ENCODE results near the gene CAPZB. TPM values are rescaled to one million over a fixed set of nuclear protein-coding genes. Genes with fewer than 3 reads are reported as not detected.
A peak's percentile ranks its signal among the peaks of the same experiment; 100 is the strongest.

The CAPZB gene
- total RNA-seq, 1 donor from 2014 or later: 262 TPM

DNA sequence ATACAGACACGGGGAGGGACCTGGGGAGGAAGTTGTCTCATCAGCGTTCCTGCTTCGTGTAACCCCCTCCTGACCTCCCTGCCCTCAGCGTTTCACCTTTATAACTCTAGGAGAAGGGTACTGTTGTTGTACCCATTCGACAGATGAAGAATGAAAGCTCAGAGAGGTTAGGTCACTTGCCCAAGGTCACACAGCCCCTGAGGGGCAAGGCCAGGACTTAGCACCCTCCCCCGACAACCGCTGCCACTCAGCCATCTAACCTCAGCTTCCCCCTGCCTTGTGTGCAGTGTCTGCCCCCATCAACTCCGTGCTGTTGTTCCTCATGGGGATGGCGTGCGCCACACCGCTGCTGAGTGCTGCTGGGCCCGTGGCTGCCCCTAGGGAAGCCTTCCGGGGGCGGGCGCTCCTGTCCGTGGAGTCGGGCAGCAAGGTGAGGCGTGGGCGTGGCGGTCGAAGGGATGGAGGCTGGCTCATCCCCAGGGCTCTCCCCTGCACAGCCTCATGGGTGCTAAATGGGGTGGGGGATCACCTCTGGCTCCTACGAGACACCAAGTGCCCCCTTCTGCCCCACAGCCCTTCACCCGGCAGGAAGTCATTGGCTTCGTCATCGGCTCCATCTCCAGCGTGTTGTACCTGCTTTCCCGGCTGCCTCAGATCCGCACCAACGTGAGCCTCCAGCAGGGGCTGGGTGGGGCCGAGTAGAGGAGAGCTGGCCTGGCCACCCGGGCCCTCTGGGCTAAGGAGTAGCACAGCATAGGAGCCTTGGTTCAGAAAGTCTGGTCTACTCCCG lies 159.2 kb downstream of the CAPZB start:
- ATAC-seq: no peak

DNA sequence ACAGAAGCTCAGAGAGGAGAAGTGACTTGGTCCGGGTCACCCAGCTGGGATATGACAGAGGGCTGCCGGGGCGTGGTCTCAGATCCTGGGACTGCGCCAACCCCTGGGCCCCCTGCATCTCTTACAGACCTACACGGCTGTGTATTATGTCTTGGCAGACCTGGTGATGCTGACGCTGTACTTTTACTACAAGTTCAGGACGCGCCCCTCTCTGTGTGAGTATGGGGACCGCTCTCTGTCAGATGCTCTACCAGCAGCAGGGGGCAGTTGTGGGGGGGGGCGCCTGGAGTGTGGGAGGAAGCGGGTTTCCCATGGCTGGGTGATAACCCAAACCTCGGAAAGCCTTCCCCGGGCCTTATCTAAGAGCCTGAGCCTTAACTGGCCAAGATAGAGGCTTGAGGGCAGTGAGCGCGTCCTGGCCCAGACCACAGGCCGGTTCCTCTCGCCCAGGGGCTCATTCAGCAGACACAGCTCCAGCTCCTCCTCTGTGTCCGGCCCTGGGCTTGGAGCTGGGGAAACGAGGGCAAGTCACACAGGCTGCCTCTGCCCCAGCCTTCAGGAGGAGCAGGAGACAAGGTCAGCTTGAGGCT lies 159.9 kb downstream of the CAPZB start:
- no peak for ATAC-seq

DNA sequence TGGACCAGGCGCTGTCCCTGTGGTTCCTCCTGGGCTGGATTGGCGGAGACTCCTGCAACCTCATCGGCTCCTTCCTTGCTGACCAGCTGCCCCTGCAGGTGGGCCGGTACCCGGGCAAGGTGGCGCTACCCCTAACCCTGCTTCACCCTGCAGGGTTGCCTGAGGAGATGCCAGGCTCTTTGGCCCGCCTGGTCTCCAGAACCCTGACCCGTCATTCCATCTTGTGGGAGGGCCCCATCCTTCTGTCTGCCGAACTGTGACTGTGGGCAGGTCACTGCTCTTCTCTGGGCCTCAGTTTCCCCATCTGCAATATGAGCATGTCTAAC lies 160.7 kb downstream of the CAPZB start:
- no peak for ATAC-seq

DNA sequence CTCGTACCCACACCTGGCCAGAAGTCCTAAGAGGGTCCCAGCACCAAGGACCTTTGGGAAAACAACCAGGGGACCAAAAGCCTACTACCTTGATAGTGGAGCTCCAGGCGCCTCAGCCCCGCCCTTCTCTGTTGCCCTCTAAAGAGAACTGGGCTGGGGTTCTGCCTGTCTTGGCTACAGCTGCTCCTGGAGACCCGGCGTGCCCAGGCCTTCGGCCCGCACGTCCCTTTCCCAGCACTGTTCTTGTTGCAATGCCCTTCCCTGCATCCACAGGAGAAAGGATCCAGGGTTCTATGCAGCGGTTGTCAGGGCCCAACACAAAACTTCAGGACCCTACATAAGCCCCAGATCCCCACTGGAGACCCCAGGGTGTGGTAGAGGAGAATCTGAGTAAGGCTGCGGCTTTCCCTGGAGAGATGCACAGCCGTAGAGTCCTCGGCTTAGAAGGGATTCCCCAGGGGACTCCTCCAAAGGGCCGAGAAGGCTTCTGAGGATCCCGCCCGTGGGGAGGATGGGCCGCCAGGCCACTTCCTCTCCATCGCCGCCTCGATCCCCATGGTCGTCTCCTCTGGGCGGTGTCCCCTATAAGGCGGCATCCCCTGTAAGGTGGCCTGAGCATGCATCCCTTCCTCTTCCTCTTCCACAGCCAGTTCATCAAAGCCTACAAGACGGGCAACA lies 161.2 kb downstream of the CAPZB start:
- ATAC-seq: no peak

DNA sequence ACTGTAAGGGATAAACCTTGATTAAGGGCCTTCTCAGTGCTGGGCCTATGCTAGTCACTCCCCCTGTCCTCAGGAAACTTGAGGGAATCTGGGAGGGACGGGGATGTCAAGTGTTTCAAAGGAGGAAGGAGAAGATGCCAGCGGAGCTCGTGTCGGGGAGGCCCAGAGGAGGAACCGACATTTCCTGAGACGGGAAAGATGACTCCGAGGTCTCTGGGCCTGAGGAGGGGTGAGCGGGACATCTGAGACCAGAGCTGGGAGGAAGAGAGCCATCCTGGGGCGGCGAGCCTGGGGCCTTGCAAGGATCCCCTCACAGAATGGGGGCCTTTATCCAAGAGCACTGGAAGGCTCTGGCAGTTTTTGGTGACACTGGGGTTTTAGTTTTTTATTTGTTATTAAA lies 162.9 kb downstream of the CAPZB start:
- ATAC-seq: no peak

DNA sequence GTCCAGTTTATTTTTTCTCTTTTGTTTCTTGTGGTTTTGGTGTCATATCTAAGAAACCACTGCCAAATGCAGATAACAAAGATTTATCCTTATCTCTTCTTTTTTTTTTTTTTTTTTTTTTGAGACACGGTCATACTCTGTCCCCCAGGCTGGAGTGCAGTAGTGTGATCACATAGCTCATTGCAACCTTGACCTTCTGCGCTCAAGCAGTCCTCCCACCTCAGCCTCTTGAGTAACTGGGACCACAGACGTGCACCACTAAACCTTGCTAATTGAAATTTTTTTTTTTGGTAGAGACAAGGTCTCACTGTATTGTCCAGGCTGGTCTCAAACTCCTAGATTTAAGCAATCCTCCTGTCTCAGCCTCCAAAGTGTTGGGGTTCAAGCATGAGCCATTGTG lies 164.3 kb downstream of the CAPZB start:
- ATAC-seq: no peak

DNA sequence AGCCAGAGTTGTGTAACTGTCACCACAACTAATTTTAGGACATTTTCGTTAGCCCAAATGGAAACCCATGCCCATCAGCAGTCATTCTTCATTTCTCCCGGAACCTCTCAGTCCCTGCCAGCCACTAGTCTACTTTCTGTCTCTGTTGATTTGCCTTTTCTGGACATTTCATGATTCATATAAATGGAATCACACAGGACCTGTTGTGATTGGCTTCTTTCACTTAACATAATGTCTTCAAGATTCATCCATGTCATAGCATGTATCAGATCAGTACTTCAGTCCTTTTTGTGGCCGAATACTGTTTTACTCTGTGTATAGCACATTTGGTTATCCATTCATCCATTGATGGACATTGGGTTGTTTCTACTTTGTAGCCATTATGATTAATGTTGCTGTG lies 166.1 kb downstream of the CAPZB start:
- ATAC-seq: no peak

DNA sequence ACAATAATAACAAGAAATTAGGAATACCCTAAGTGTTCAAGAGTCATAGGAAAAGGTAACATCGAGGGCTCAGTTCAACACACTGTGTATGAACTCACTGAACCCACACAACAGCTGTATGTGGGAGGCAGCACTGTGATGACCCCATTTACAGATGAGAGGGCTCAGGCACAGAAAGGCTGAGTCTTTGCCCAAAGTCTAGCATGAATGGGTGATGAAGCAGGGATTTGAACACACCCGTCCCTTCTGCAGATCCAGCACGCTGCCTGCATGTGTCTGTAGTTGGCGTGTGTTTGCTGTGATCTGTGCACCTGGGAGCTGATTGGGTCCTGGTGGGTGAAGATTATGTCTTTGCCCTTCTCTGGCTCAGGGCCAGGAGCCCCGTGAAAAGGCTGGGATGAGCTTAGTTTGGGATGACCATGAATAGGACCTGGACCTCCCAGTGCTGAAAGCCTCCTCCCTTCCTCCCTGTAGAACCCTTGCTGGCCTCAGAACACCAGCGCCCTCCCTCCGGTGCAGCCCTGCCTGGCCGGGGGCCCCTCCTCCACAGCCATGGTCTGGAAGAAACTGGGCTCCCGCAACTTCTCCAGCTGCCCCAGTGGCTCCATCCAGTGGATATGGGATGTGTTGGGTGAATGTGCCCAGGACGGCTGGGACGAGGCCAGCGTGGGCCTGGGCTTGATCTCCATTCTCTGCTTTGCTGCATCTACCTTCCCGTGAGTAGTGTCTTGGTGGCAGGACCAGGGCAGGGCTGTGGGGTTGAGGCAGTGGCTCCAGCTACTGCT lies 168.0 kb downstream of the CAPZB start:
- no peak for ATAC-seq

DNA sequence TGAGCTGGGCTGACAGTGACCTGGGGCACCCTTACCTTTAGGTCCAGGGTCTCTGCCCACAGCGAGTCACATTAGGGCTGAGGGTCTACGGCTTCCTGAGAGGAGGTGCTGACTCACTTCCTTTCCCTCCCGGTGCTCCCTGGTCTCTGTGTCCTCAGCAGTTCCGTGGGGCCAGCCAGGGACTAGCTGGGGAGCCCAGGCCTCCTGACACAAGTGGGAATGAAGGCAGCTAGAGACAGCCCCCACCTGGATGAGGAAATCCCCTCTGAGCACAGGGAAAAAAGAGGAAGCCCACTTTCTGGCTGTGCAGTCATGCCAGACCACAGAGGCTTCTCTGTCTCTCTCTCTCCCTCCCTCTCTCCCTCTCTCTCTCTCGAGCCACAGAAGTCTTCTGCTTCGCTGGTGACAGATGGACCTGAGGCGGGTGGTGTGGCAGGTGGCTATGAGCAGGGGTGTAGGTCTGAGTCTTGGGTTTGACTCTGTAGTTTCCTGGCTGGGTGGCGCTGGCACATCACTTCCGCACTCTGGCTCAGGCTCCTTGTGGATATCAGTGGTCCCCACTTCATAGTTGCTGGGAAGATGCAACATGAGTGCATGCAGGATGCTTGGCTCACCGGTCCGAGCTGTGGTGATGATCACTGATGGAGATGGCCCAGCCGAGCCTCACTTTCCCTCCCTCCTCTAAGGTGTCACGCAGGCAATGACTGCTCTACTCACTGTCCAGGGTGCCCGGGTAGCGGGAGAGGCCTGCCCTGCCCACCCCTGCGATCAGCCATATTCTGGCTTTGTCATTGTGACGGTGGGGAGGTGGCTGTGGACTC lies 169.8 kb downstream of the CAPZB start:
- no peak for ATAC-seq

DNA sequence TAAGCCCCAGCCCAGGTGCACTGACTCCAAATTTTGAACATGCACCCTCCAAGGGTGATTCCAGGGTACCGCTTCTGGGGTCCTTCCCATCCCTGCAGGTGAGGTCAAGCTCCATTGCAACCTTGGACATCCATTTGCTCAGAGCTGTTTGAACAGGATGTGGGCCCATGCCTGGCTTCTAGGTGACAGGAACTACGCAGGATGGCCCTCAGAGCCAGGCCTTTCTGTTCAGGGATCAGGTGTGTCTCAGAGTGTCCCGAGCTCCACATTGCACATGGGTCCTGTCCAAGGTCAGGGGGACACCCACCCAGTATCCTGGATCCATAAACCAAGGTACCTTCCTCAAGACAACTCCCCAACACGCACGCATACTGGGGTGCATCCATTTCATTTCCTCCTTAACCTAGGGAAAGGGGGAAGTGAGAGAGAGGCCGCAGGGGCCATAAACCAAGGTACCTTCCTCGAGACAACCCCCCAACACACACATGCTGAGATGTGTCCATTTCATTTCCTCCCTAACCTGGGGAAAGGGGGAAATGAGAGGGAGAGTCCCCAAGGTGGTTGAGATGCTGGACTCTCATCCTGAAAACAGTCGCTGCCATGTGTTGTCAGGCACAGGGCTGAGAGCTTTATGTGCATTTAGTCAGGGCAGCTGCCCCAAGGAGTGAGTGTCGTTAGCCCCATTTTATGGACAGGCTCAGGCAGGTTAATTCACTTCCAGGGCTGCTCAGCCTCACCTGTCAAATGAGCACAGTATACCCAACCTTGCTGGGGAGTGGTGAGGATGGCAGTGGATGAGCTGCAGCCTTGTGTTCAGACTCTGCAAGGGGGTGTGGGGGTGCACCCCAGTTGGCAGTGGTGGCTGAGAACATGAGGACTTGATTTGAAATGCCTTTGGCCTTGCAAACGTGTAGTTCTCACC lies 171.1 kb downstream of the CAPZB start:
- peak; percentile 4 for ATAC-seq

DNA sequence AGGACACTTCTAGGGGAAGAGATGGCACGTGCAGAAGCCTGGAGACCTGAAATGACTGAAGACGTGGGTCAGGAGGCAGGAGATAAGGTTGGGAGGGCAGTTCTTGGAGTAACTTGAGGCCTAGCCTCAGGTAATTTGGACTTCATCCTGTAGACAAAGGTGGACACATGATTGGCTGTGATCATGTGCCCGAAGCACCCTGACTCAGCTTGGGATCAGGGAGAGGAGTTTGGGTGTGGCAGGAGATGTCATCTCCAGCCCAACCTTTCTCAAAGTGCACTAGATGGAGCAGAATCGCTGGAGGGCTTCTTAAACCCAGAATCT lies 171.7 kb downstream of the CAPZB start:
- ATAC-seq: no peak

DNA sequence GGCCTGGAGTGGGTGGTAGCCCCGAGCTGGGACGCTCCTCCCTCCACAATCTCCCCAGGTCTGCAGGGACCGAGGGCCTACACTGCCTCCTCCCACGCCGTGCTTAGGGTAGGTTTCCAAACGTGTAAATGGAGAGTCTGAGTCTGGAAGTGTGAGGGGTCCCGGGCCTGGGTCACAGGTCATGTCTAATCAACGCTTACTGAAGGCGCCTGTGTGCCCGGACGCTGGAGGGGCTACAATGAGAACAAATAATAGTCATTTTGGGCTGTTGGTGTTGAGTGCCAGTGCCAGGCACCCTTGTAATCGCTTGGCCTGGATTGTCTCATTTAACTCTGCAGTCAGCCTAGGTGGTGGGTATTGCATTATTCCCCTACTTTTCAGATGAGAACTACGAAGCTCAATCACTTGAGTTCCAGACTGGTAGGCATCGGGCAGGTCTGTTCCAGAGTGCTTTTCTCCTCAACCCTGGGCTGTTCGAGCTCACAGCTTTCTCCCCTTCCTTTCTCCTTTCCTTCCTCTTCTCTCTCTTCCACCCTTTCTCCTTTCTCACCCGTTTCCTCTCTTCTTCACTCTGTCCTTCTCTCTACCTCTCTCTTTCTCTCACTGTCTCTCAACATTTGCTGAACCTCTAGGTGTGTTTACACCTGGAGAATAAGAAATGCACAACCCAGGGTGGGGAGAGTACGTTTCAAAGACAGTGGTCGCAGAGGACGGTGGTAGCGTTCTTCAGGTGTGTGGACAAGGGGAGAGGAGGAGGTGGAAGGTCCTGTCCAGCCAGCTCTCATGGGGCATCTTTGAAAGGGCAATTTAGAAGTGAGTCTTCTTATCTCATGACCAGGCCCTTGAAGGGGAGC lies 172.3 kb downstream of the CAPZB start:
- ATAC-seq: no peak

DNA sequence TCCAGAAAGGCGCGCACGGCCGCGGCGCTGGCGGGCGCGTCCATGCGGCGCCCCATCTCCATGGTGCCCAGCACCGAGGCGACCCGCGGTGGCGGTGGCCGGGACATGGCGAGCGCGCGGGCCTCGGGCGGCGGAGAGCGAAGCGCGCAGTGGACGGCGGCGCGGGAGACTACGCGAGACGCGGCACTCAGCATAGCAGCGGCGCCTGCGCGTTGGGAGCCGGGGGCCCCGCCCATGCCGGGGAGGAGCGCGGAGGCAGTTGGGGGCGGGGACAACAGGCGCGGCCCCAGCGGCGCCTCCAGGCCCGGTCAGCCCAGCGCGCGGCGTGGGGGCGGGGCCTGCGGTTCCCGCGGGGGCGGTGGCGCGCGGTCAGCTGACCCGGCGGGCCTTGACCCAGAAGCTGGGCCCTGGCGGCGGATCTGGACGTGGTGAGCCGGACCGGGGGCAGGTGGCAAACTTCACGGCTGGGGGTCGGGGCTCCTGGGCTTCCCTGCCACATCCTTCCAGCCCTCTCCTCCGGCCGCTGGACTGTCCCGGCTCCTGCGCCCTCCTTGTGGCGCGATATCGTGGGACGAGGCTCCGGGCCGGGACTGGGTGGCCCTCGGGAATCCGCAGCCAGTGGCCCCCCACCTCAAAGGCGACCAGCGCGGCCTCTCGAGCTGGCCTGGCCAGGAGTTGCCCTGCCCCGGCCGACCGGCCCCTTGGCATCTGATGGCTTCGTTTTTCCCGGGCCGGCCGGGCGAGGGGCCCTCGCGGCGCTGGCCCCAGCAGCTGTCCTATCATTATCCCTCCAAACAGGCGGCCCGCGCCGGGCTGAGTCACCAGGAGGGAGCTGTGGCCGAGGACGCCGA lies 173.2 kb downstream of the CAPZB start, which contains the start of the genes AKR7A2 and SLC66A1:
Gene AKR7A2 (minus strand): TSS at position 214 of the 851 bp plus-strand sequence. CDS start 20 bp downstream, at position 194.
Gene SLC66A1 (plus strand): TSS at position 396 of the 851 bp plus-strand sequence. CDS start 5,352 bp downstream, outside the sequence.
- peak; percentile 97 for ATAC-seq

DNA sequence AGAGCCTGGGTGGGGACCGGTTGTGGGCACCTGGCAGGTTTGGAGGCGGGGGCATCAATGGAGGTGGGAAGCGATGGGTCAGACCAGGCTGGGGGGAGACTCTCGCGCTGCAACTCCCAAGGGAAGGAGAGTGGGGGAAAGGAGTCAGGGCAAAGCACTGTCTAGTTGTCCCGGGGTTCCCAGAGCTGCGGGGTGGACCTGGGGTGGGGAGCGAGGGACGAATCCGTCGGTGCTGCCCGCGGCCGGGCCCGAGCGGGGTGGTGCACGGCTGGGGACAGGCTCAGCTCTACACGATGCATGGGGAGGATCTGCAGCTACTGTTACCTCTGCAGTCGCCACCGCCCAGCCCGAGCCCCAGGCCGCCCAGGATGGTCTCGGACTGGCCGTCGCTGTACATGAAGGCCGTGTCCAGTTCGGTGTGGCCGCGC lies 173.8 kb downstream of the CAPZB start:
- ATAC-seq: peak; percentile 19

DNA sequence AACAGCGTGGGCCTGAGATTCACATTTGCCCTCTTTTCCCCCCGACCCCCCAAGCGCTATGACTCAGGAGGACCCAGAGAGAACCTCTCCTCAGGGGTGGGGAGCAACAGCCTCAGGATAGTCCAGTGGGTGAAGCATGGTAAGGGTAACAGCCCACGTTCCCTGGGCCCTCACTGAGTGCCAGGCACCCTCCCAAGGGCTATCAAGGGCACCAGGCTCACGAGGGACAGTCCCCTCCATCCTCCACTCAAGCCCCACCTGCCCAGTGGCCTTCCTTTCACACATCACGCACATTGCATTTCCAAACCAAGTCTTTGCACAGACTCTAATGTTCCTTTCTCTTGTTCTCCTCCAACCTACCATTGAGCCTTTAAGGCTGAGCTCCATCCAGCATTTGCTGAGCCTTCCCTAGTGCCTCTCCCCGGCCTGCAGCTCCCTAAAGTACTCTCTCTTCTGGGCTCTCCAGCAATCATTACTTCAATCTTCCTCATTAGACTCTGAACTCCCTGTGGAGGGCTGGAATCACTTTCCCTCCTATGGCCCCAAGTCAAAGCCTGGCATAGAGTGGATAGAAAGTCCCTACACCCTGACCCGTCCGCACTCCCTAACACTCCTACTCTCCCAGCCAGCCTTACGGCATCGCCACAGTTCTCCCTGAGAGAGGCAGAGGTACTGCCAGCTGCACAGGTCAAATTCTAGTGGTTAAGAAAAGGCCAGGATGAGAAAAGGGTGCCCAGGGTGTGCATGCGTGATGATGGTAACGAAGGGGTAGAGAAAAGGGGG lies 174.4 kb downstream of the CAPZB start:
- no peak for ATAC-seq

DNA sequence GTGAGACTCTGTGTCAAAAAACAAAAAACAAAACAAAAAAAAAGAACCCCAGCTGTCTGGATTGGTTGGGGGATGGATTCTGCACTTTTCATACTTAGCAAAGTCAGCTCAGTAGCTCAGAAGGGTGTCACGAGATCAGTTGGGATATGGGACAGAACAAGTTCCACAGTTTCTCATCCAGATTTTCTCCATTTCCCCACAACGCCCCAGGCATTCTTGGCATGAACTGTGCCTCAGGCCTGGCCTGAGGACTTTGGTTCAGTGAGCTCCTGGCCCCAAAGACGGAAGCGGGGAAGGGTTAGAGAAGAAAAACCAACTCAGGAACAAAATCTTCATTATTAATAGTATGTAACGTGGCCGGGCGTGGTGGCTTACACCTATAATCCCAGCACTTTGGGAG lies 175.3 kb downstream of the CAPZB start:
- ATAC-seq: no peak

DNA sequence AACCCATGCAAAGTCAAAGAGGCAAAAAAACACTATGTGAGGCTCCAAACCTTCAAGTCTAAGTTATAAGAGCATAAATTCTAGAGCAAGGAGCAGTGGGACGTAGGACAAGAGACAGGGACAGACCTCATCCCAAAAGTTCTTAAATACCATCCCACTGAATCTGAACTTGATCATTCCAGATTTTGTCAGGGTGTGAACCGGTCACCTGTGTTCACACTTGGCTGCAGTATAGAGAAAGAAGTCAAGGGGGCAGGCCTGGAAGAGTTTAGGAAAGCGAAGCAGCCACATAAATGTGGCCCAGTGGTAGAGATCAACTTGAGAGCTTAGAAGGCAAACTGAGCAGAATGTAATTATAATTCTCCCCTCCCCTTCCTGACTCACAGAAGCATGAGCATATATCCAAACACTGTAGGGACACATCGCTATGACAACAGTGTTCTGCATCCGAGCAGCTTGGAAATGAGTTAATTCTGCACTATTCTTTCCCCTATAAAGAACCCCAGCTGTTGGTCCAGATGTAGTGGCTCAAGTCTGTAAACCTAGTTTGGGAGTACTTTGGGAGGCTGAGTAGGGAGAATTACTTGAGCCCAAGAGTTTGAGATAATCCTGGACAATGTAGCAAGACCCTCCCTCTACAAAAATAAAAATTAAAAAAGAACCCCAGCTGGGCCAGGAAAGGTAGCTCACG lies 176.1 kb downstream of the CAPZB start:
- ATAC-seq: no peak

DNA sequence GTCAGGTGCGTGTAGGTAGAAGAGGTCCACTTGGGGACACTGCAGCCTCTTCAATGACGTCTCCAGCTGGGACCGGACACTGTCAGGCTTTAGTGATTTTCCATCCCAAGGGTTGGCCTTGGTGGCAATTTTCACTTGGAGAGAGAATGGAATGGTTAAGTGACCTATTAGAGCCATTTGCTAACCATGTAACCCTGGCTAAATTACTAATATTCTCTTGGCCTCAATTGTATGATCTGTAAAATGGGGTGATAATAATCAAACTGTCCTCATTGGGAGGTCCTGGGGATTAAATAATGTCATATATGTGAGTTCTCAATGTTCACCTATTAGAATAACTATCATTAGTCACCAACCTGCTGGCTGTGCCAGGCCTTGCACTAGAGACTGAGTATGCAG lies 176.8 kb downstream of the CAPZB start:
- no peak for ATAC-seq
